ENCODE data around the gene CDKN1C.

Gene CDKN1C

DNA sequence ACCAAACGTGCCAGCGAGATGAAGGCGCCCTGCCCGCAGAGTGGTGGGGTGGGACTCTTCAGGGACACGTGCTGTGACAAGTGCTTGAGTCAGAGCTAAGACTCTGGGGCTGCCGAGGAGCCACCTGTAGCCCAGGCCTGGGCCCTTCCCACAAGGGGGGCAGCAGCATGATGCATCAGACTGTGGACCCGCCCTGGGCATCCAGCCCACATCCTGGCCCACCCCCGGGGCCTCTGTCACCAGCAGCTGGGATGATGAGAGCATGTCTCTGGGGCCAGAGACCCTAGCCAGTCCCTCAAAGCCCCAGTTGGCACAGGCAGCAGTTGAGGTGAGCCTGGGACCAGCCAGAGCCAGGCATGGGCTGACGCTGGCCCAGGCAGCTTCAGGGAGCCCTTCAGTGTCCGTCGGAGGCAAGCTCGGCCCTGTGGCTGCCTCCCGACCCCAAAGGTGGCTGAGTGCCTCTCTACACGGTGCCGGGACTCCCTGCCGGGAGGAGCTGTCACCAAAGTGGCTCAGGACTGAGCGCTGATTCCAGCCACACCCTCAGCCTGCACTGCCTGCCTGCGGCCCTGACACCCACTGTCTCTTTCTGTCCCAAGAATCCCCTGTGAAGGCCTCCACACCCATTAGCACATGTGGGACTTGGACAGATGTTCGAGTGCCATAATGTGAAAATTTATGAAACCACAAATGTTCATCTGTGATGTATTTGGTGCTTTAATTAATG lies 41.3 kb downstream of the CDKN1C start:
- no peak for TF ChIP-seq CTCF (IDR thresholded peaks at IDR 0.05; ENCODE audit: low read depth, low read length, missing control alignments)
- no peak overlapping the region for H3K4me3 ChIP-seq (replicated peaks; ENCODE audit: low read depth, low read length)
- no peak for DNase-seq (ENCODE audit: extremely low read depth, low read depth)

GRCh38 chr11:2843551-2843950 lies 42.0 kb downstream of the CDKN1C start:
- no peak for TF ChIP-seq CTCF (IDR thresholded peaks at IDR 0.05; ENCODE audit: low read depth, low read length, missing control alignments)
- no peak for DNase-seq (ENCODE audit: extremely low read depth, low read depth)
- H3K4me3 ChIP-seq (replicated peaks; ENCODE audit: low read depth, low read length) = no peak overlapping the region

DNA sequence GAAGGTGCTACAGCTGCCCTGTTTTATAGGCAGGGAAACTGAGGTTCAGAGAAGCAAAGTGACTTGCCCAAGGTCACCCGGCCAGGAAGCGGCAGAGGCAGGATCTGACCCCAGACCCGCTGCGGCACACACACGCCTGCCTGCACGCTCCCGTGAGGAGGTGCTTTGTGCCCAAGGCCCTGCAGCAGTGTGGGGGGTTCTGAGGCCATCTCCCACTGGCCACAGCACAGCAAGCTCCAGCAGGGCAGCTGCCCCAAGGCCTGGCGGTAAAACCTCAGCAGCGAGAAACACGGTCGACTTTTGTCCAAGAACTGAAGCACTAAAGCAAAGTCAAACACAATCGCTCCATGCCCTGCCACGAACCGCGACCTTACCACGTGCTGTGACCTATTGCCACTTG lies 42.7 kb downstream of the CDKN1C start:
- DNase-seq (ENCODE audit: extremely low read depth, low read depth) = no peak
- no peak overlapping the region for H3K4me3 ChIP-seq (replicated peaks; ENCODE audit: low read depth, low read length)
- no peak for TF ChIP-seq CTCF (IDR thresholded peaks at IDR 0.05; ENCODE audit: low read depth, low read length, missing control alignments)

DNA sequence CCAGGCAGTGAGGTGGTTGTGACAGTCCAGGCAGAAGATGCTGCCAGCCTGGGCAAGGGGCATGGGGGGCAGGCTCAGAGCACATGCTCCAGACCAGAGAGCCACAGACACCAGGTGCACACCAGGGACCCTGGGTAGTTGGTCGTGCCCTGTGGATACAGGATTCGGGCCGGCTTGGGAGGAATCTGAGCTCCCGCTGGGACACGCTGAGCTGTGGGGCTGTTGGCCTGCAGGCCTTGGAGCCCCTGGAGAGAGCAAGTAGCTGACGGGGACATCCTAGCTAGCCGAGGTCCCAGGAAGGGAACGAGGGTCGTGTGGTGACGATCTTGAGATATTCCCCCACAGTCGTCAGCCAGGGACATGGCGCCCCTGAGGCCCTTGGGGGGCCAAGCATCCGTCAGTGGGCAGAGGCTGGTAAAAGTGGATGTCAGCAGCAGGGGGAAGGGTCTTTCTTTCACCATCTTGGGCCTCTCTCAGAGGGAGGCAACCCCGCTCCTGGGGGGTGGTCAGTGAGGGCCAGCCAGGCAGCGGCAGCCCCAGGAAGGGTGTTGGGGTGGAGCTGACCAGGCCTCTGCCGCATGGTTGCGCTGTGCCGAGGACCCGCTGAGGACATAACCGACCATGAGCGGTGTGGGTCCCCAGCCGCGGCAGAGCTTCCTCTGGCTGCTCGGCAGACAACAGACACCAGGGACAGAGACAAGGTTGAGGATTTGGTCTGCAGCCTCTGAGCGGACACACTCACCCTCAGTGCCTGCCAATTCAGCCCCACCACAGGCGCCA lies 44.0 kb downstream of the CDKN1C start:
- H3K4me3 ChIP-seq (replicated peaks; ENCODE audit: low read depth, low read length) = no peak overlapping the region
- TF ChIP-seq CTCF (IDR thresholded peaks at IDR 0.05; ENCODE audit: low read depth, low read length, missing control alignments) = no peak
- DNase-seq (ENCODE audit: extremely low read depth, low read depth) = no peak

- TF ChIP-seq CTCF (IDR thresholded peaks at IDR 0.05; ENCODE audit: low read depth, low read length, missing control alignments) = no peak
- DNase-seq (ENCODE audit: extremely low read depth, low read depth) = no peak
- no peak overlapping the region for H3K4me3 ChIP-seq (replicated peaks; ENCODE audit: low read depth, low read length)
These were observed 46.1 kb downstream of the CDKN1C start for GRCh38 chr11:2839395-2839943.

DNA sequence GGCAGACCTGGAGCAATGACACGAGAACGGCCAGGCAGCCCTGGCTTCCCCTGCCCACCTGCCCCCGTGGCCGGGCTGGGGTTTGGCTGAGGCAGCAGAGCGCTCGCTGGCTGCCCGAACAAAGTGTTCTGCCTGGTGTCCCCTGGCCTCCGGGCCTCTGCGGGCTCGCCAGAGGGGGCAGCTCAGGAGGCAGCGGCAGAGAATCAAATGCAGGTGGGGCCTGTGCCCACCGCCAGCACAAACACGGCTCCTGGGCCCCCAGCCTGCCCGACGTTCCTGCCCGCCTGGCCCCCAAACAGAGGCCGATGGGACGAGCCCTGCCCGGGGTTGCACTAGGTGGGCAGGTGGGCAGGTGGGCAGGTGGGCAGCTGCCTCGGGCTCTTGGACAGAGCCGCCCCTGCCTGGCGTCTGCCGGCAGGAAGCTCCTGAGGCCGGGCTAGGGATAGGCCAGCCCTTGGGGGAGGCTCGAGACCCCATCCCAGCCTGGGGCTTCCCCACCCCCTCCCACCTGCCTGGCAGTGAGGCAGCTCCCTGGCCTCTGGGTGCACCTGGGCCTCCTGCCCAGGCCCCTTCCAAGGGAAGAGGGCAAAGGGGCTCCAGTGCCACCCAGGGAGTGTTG lies 46.8 kb downstream of the CDKN1C start:
- no peak overlapping the region for H3K4me3 ChIP-seq (replicated peaks; ENCODE audit: low read depth, low read length)
- TF ChIP-seq CTCF (IDR thresholded peaks at IDR 0.05; ENCODE audit: low read depth, low read length, missing control alignments) = no peak
- DNase-seq (ENCODE audit: extremely low read depth, low read depth) = no peak
